ENCODE data around the gene PDE4D. TPM values are rescaled to one million over a fixed set of nuclear protein-coding genes. Genes with fewer than 3 reads are reported as not detected.

PDE4D gene
- total and polyA plus RNA-seq, 2 of the 4 experiments (the other 2 are of a cell fraction): 1.4 to 7.9 TPM

DNA sequence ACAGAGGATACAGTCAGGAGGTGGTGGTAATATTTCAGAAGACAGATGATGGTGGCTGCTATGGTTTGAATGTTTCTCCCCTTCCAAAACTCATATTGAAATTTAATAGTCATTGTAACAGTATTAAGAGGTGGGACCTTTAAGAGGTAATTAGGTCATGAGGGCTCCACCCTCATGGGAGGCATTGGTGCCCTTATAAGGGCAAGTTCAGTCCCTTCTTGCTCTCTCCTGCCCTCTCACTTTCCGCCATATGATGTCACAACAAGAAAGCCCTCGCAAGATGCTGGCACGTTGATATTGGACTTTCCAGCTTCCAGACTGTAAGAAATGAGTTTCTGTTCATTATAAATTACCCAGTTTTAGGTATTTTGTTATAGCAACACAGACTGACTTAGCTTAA lies 274.9 kb downstream of the PDE4D start:
- dilution Hi-C loops (cut with HindIII; ENCODE audit: low sequenced_read_pairs, unreplicated experiment): no loop called here
- H4K20me1 ChIP-seq (ENCODE audit: insufficient read depth, low read length): no peaks in the 10 kb centered on the region
- no peaks in the 10 kb centered on the region for H3K9me3 ChIP-seq (ENCODE audit: control insufficient read depth, insufficient read depth, low read length)
- no CpG with 5 or more reads among the region's 3 CpGs for WGBS, 2 experiments (ENCODE audit: extremely low coverage in 2 of 2, insufficient read length in 1 of 2)
- no peak overlapping the region for H2AK9ac ChIP-seq (replicated peaks; ENCODE audit: low read depth, low read length, poor library complexity)
- in situ Hi-C loops (cut with MboI; ENCODE audit: low sequenced_read_pairs): no loop called here
- no peaks in the 10 kb centered on the region for H3K36me3 ChIP-seq (ENCODE audit: control insufficient read depth, insufficient read depth, low read length)
- H2BK15ac ChIP-seq (ENCODE audit: low read depth, low read length): no peak overlapping the region
- POLR2A ChIA-PET (ENCODE audit: unreplicated experiment): no interaction called here
- no peak overlapping the region for H3K18ac ChIP-seq (ENCODE audit: low read depth, low read length)
- H2AK5ac ChIP-seq (ENCODE audit: low read depth, low read length): no peak overlapping the region
- H2BK20ac ChIP-seq (ENCODE audit: low read depth, low read length): no peak overlapping the region
- H2AFZ ChIP-seq (replicated peaks; ENCODE audit: low read length, poor library complexity): no peak overlapping the region
- H3K14ac ChIP-seq (replicated peaks; ENCODE audit: low read depth, low read length): no peak overlapping the region
- H4K91ac ChIP-seq (ENCODE audit: insufficient read depth, low read depth, low read length): no peak overlapping the region
- DNase-seq (no peak), ATAC-seq (ENCODE audit: low read depth) (no peak)
- no peaks in the 10 kb centered on the region for H3K27me3 ChIP-seq (ENCODE audit: control insufficient read depth, insufficient read depth, low read length)
- no peaks in the 10 kb centered on the region for H3K4me1 ChIP-seq (ENCODE audit: control insufficient read depth, insufficient read depth, low read length)
- no peak overlapping the region for H3K9ac ChIP-seq (ENCODE audit: low read depth, low read length)
- TF ChIP-seq SMC3 (IDR thresholded peaks at IDR 0.05; ENCODE audit: low read depth, low read length) (no peak), BHLHE40 (IDR thresholded peaks at IDR 0.05; ENCODE audit: low read depth, low read length) (no peak), MAFK (IDR thresholded peaks at IDR 0.05; ENCODE audit: low read depth, low read length) (no peak), NFE2L2 (IDR thresholded peaks at IDR 0.05; ENCODE audit: low read depth, low read length) (no peak), MXI1 (IDR thresholded peaks at IDR 0.05; ENCODE audit: borderline replicate concordance, low read depth, low read length) (no peak), FOS (IDR thresholded peaks at IDR 0.05; ENCODE audit: low read depth, low read length) (no peak), CEBPB (IDR thresholded peaks at IDR 0.05; ENCODE audit: low read depth, low read length) (no peak)
- TF ChIP-seq, protein P1, sequence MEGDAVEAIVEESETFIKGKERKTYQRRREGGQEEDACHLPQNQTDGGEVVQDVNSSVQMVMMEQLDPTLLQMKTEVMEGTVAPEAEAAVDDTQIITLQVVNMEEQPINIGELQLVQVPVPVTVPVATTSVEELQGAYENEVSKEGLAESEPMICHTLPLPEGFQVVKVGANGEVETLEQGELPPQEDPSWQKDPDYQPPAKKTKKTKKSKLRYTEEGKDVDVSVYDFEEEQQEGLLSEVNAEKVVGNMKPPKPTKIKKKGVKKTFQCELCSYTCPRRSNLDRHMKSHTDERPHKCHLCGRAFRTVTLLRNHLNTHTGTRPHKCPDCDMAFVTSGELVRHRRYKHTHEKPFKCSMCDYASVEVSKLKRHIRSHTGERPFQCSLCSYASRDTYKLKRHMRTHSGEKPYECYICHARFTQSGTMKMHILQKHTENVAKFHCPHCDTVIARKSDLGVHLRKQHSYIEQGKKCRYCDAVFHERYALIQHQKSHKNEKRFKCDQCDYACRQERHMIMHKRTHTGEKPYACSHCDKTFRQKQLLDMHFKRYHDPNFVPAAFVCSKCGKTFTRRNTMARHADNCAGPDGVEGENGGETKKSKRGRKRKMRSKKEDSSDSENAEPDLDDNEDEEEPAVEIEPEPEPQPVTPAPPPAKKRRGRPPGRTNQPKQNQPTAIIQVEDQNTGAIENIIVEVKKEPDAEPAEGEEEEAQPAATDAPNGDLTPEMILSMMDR (conservative IDR thresholded peaks at IDR 0.05; ENCODE audit: low read depth, low read length): no peak
- TF ChIP-seq, protein P2, sequence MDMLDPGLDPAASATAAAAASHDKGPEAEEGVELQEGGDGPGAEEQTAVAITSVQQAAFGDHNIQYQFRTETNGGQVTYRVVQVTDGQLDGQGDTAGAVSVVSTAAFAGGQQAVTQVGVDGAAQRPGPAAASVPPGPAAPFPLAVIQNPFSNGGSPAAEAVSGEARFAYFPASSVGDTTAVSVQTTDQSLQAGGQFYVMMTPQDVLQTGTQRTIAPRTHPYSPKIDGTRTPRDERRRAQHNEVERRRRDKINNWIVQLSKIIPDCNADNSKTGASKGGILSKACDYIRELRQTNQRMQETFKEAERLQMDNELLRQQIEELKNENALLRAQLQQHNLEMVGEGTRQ (IDR thresholded peaks at IDR 0.05; ENCODE audit: low read depth, low read length): no peak
- CTCF ChIA-PET: no interaction called here
- H2BK5ac ChIP-seq (ENCODE audit: low read depth, low read length, poor library complexity, severe bottlenecking): no peak overlapping the region
- H3K4ac ChIP-seq (ENCODE audit: low read depth, low read length): no peak overlapping the region
- no peak overlapping the region for H3K56ac ChIP-seq (ENCODE audit: extremely low read depth, insufficient read depth, low read length)
- no peak overlapping the region for H4K8ac ChIP-seq (ENCODE audit: low read depth in 2 of 2, low read length in 2 of 2)
- H3K4me3 ChIP-seq (ENCODE audit: insufficient read depth, low read depth, low read length): no peak overlapping the region
- H2BK120ac ChIP-seq (ENCODE audit: low read depth, low read length): no peak overlapping the region
- H4K5ac ChIP-seq (ENCODE audit: low read depth, low read length): no peak overlapping the region
- BruUV-seq (replicated peaks): no TSS peak
- H3K79me1 ChIP-seq (ENCODE audit: low read depth in 1 of 2, low read length in 2 of 2): no peaks in the 10 kb centered on the region
- H3K9me1 ChIP-seq (ENCODE audit: insufficient read depth, low read length): no peaks in the 10 kb centered on the region
- intact Hi-C loops (cut with micrococcal nuclease): no loop called here
- no peak overlapping the region for H3K4me2 ChIP-seq (ENCODE audit: low read depth, low read length)
- no peak overlapping the region for H3K27ac ChIP-seq (ENCODE audit: insufficient read depth, low read length)
- no peak overlapping the region for H3K23ac ChIP-seq (ENCODE audit: low read depth, low read length)

All from IMR-90 (cell line).